GM19099 (cell line): ENCODE results near the gene PER1.

Experiments used
- POLR2A ChIP-seq: IDR thresholded peaks from 3 replicates; pipeline ENCODE4 v1.6.1; 2011; ENCODE audit warnings: low read depth; ENCODE audit not compliant: insufficient read length; ENCODE audit errors: extremely low read depth

Gene PER1

GRCh38 chr17:8141045-8141444 lies 11.2 kb downstream of the PER1 start:
- no peak for TF ChIP-seq POLR2A

- no peak for TF ChIP-seq POLR2A
These were observed 11.9 kb downstream of the PER1 start for GRCh38 chr17:8140065-8141029.

GRCh38 chr17:8138672-8139371 lies 13.4 kb downstream of the PER1 start:
- TF ChIP-seq POLR2A, result peak; percentile 52

DNA sequence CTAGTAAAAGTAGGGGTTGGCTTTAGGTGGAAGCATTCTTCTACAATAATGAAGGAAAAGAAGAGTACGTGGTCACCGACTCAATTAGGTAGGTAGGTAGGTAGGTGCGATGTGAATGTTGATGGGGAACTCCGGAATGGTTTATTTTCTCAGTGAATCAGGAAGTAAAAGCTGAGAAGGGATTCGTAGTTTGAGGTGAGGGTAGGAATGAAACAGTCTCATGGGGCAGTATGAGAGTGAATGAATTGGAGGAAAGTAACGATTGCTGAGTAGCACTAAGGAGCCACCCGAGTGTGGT lies 13.9 kb downstream of the PER1 start:
- TF ChIP-seq POLR2A, result no peak

- no peak for TF ChIP-seq POLR2A
These were observed 14.4 kb downstream of the PER1 start for GRCh38 chr17:8137645-8138373.

DNA sequence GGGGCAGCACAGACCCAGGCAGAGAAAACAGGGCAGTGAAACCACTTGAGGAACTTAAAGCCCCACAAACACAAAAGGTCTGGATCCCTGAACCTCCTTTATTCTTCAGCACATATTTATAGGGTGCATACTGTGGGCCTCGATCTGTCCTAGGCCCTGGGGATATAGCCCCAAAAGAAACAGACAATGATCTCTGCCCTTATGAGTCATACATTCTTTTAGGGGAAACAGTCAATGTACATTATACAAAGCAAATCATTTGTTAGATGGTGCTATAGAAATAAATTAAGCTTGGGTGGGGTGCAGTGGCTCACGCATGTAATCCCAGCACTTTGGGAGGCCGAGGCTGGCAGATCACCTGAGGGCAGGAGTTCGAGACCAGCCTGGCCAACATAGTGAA lies 18.3 kb downstream of the PER1 start:
- TF ChIP-seq POLR2A, result no peak

GRCh38 chr17:8133399-8133798 lies 18.8 kb downstream of the PER1 start:
- TF ChIP-seq POLR2A, result no peak

- no peak for TF ChIP-seq POLR2A
These were observed 20.3 kb downstream of the PER1 start for GRCh38 chr17:8131844-8132441.

- no peak for TF ChIP-seq POLR2A
These were observed 23.9 kb downstream of the PER1 start for GRCh38 chr17:8128125-8128784.

- TF ChIP-seq POLR2A, result peak; percentile 36
These were observed 25.6 kb downstream of the PER1 start for GRCh38 chr17:8126491-8127066.

DNA sequence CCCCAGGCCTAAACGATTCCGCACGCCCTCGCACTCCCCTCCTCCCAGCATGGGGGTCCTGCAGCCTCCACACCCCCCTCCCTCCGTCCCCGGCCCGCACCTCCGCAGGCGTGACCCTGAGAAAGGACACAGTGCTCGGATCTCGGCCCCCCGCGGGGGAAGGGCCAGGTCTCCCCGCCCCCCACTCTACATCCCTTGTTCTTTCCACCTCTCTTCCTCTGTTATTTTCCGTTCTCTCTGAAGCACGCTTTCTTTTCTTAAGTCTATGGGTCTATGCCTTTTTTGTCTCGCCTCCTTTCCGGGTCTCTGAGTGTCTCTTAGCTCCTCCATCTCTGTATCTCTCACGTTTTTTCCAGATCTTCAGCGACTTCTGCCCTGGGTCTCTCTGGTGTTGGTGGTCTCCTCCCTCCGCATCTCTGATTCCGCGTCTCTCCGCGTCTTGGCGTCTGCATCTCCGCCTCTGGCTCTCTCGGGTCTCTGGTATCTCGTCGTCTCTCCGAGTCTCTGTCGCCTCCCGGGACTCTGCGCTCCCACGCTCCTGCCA lies 26.2 kb downstream of the PER1 start:
- TF ChIP-seq POLR2A, result no peak

- peak; percentile 34 for TF ChIP-seq POLR2A
These were observed 26.9 kb downstream of the PER1 start for GRCh38 chr17:8125154-8125946.
